Measurements from ENCODE around the gene RAB5B.

The RAB5B gene

DNA sequence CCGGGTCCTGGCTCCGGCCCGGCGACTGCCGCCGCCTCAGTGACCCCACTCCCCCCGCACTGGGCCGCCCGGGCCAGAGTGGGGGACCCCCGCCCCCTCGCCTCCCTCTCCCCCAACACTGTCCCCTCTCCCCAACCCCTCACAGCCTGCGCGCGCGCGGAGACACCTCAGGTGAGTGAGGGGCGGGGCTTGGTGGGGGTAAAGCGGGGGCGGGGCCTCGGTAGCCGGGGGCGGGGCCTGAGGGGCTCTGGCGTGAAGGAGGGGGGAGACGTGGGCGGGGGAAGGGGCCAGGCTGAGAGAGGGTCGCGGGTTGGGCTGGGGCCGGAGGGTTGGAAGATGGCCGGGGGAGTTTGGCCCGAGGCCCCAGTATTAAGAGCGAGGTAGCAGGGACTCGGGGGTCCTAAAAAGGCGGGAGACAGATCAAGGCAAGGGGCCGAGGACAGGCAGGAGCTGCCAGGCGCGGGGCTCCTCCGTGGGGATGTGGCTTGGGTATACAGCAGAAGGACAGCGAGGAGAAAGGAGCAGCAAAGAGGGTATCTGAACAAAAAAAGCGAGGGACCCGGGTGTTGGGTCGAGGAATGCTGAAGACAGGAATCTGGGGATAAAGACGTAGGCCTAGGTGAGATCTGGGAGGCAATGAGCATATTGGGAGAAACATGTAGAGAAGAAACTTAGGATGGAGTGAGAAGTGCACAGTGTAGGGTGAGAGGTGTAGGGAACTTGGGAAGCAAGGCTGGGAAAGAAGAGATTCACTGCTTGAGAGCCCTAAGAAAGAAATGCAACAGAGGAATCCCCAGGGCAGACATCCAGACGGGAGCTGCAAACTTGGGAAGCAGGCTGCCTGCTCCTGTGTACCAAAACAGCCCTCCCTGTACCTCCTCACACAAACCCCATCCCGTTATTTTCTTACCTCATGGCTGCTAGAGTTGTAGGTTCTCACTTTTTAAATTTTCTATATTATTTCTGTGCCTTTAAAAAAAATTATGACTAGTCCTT is 34.0 kb downstream of the RAB5B start:
- Histone ChIP-seq H3K4me1 (ENCODE audit: insufficient read depth, low read length, severe bottlenecking) (peaks cover 12% of the 10 kb centered on the region), H3K36me3 (ENCODE audit: insufficient read depth, low read length) (no peaks in the 10 kb centered on the region), H3K9me3 (ENCODE audit: low read length) (no peaks in the 10 kb centered on the region), H3K27me3 (ENCODE audit: insufficient read depth, low read length) (no peaks in the 10 kb centered on the region), H4K20me1 (ENCODE audit: insufficient read depth, low read length) (no peaks in the 10 kb centered on the region), H3K27ac (ENCODE audit: low read depth, low read length, poor library complexity, severe bottlenecking) (no peak overlapping the region), H3K79me2 (ENCODE audit: insufficient read depth, low read length) (no peaks in the 10 kb centered on the region), H3K4me3 (ENCODE audit: low read depth, low read length, poor library complexity, severe bottlenecking) (peak overlapping the region; percentile 75), H3K9ac (ENCODE audit: low read length) (peak overlapping the region; percentile 66), H3K9me2 (ENCODE audit: low read depth, low read length) (no peaks in the 10 kb centered on the region), H3K4me2 (ENCODE audit: low read length) (peak overlapping the region; percentile 80), H3F3A (ENCODE audit: insufficient read depth, low read length) (no peaks in the 10 kb centered on the region), H2AFZ (ENCODE audit: low read length) (0 out of 2 replicates have a peak overlapping the region, but pooled peaks have one; percentile 60)
- TF ChIP-seq EZH2 (IDR thresholded peaks at IDR 0.05; ENCODE audit: borderline replicate concordance, low read length): no peak
- TF ChIP-seq, protein P1, sequence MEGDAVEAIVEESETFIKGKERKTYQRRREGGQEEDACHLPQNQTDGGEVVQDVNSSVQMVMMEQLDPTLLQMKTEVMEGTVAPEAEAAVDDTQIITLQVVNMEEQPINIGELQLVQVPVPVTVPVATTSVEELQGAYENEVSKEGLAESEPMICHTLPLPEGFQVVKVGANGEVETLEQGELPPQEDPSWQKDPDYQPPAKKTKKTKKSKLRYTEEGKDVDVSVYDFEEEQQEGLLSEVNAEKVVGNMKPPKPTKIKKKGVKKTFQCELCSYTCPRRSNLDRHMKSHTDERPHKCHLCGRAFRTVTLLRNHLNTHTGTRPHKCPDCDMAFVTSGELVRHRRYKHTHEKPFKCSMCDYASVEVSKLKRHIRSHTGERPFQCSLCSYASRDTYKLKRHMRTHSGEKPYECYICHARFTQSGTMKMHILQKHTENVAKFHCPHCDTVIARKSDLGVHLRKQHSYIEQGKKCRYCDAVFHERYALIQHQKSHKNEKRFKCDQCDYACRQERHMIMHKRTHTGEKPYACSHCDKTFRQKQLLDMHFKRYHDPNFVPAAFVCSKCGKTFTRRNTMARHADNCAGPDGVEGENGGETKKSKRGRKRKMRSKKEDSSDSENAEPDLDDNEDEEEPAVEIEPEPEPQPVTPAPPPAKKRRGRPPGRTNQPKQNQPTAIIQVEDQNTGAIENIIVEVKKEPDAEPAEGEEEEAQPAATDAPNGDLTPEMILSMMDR (IDR thresholded peaks at IDR 0.05; ENCODE audit: low read length): no peak

DNA sequence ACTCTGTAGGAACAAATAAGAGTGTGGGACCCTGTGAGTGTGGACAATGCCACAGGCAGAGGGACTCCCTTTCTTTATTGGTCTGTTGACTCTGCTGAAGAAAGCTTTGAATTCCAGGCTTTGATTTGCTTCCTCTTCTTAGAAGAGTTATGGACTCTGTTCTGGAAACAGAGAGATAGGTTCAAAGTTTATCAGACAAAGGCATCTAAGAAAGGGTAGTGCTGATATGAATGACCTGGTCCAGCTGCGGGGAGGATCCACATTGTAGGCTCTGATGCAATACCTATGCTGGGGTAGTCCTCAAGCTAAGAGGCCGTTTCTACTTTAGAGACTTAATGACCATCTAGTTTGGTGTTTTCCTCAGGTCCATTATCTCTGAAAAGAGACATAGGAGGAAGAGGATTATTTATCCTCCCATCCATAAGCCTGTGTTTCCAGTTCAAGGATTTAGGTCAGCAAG is 36.3 kb downstream of the RAB5B start:
- no peak overlapping the region for H3K4me2 ChIP-seq (ENCODE audit: low read length)
- no peaks in the 10 kb centered on the region for H3K9me3 ChIP-seq (ENCODE audit: low read length)
- no peaks in the 10 kb centered on the region for H3K79me2 ChIP-seq (ENCODE audit: insufficient read depth, low read length)
- no peak overlapping the region for H3K27ac ChIP-seq (ENCODE audit: low read depth, low read length, poor library complexity, severe bottlenecking)
- no peak for TF ChIP-seq EZH2 (IDR thresholded peaks at IDR 0.05; ENCODE audit: borderline replicate concordance, low read length)
- TF ChIP-seq, protein P1 (IDR thresholded peaks at IDR 0.05; ENCODE audit: low read length): no peak
- H3K27me3 ChIP-seq (ENCODE audit: insufficient read depth, low read length): no peaks in the 10 kb centered on the region
- no peak overlapping the region for H2AFZ ChIP-seq (ENCODE audit: low read length)
- no peaks in the 10 kb centered on the region for H3K9me2 ChIP-seq (ENCODE audit: low read depth, low read length)
- H4K20me1 ChIP-seq (ENCODE audit: insufficient read depth, low read length): no peaks in the 10 kb centered on the region
- H3K9ac ChIP-seq (ENCODE audit: low read length): no peak overlapping the region
- H3K4me1 ChIP-seq (ENCODE audit: insufficient read depth, low read length, severe bottlenecking): peaks cover 20% of the 10 kb centered on the region
- H3K4me3 ChIP-seq (ENCODE audit: low read depth, low read length, poor library complexity, severe bottlenecking): no peak overlapping the region
- no peaks in the 10 kb centered on the region for H3F3A ChIP-seq (ENCODE audit: insufficient read depth, low read length)
- no peaks in the 10 kb centered on the region for H3K36me3 ChIP-seq (ENCODE audit: insufficient read depth, low read length)

DNA sequence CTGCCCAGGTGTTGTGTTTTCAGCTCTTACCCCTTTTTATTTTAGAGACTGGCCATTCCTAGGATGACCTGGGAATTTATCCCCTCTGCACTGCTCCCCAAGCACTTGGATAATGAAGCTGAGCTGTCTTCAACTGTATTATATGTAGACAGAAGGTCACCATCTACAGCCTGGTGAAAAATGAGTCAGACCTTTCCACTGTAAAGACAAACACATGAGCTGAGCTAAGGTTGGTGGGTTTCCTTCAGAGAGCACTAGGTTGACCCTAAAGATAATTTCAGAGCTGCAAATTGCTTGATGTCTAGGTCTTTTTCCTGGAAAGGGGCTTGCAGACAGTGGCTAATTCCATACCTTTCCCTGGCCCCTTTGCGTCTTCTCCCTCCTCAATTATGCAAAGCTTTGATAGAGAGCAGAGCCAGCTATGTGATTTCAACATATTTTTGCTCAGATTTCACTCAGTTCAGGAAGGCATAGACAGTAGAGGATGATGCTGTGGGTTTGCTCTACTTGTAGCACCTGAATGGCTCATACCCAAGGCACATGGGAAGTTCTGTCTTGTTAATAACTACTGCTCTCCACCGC is 37.7 kb downstream of the RAB5B start:
- Histone ChIP-seq H3K79me2 (ENCODE audit: insufficient read depth, low read length) (no peaks in the 10 kb centered on the region), H3K9me3 (ENCODE audit: low read length) (no peaks in the 10 kb centered on the region), H3K4me1 (ENCODE audit: insufficient read depth, low read length, severe bottlenecking) (peaks cover 19% of the 10 kb centered on the region), H3K9ac (ENCODE audit: low read length) (no peak overlapping the region), H3K9me2 (ENCODE audit: low read depth, low read length) (no peaks in the 10 kb centered on the region), H3K27me3 (ENCODE audit: insufficient read depth, low read length) (no peaks in the 10 kb centered on the region), H3K27ac (ENCODE audit: low read depth, low read length, poor library complexity, severe bottlenecking) (no peak overlapping the region), H3F3A (ENCODE audit: insufficient read depth, low read length) (no peaks in the 10 kb centered on the region), H4K20me1 (ENCODE audit: insufficient read depth, low read length) (no peaks in the 10 kb centered on the region), H3K4me3 (ENCODE audit: low read depth, low read length, poor library complexity, severe bottlenecking) (no peak overlapping the region), H3K36me3 (ENCODE audit: insufficient read depth, low read length) (no peaks in the 10 kb centered on the region), H2AFZ (ENCODE audit: low read length) (no peak overlapping the region), H3K4me2 (ENCODE audit: low read length) (no peak overlapping the region)
- TF ChIP-seq, protein P1 (IDR thresholded peaks at IDR 0.05; ENCODE audit: low read length): no peak
- TF ChIP-seq EZH2 (IDR thresholded peaks at IDR 0.05; ENCODE audit: borderline replicate concordance, low read length): no peak

Measured in OCI-LY1 (cell line).